HG02588 (cell line): ENCODE data around the gene MYO1D.

ENCODE experiments used
- ATAC-seq: cut with Tn5 transposase; IDR thresholded peaks from one replicate; pipeline ENCODE4 v1.9.1; 2021; ENCODE audit warnings: mild to moderate bottlenecking, moderate library complexity; ENCODE audit not compliant: unreplicated experiment

The MYO1D gene

DNA sequence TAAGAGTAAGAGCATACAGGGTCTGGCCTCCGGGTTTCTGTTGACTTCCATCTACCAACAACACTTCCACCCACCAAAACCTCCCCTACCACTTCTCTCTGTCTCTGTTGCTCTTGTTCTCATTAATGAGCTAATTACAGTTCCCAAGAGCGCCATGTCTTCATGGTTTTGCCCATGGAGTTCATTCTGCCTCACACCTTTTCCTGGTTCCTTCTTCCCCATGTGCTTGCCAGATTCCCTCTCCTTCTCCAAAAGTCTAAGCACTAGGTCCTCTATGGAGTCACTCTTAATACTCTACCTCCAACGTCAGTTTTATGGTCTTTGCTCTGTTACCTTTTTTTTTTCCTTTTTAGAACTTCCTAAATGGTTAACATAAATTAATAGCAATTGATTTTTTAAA, 92.8 kb downstream of the MYO1D start:
- no peak for ATAC-seq

DNA sequence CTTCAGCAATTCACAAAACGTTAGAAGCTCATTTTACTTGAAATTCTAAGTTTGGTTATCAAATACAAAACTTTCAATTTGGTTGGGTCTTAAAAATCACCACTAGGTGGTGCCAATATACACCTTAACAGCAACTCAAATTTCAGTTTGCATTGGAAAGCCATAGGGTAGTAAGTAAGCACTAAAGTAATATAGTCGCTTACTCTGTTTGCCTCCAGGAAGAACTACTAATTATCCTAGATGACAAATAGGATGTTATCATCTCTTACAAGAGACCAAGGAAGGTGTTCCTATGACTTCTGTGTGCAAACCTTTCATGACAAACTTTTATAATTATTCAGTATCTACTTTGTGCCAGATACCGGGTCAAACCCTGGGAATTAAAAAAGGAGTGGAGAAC, 93.3 kb downstream of the MYO1D start:
- ATAC-seq, result no peak

GRCh38 chr17:32780721-32781120, 96.2 kb downstream of the MYO1D start:
- no peak for ATAC-seq

- ATAC-seq, result no peak
These were observed 99.0 kb downstream of the MYO1D start for GRCh38 chr17:32777922-32778321.

- ATAC-seq, result no peak
These were observed 99.5 kb downstream of the MYO1D start for GRCh38 chr17:32777436-32777835.

- ATAC-seq, result no peak
These were observed 102.2 kb downstream of the MYO1D start for GRCh38 chr17:32774695-32775084.

GRCh38 chr17:32773856-32774694, 102.8 kb downstream of the MYO1D start:
- ATAC-seq, result no peak

DNA sequence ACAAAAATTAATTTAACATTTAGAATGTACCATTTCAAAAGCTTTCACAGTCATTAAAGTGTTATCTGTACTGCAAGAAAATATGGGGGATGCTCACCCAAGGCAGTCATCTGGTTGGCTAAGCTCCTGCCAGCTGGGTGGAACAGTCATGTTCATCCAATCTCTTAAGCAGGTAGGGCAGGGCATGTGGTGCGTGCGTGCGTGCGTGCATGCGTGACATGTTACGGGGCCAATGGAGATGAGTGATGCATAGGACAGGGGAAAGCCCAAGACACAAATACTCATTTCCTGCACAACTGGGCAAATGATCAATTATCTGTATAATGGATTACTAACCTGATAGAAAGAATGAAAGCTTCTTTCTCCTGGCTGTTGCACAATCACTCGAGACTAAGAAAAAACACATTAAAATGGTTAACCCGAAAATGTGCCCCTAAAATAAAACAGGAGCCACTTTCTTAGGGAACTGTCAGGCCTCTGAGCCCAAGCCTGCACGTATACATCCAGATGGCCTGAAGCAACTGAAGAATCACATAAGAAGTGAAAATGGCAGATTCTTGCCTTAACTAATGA, 104.4 kb downstream of the MYO1D start:
- ATAC-seq, result no peak

DNA sequence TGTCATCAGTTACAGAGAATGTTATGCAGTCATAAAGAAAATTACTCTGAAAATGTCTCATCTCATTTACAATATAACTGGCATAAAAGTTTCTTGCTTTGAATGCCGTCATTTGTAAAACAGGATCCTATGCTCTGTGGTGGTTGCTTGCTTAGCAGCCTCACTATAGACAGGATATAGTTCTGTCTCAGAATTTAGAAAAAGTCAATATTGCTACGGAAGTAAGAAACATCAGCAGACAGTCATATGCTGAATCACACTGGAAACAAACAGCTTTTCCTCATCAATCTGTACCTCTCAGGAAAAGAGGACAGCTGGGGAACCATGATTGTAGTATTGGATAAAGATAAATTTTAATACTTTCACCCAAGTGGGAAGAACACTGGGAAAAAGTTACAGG, 105.5 kb downstream of the MYO1D start:
- no peak for ATAC-seq

DNA sequence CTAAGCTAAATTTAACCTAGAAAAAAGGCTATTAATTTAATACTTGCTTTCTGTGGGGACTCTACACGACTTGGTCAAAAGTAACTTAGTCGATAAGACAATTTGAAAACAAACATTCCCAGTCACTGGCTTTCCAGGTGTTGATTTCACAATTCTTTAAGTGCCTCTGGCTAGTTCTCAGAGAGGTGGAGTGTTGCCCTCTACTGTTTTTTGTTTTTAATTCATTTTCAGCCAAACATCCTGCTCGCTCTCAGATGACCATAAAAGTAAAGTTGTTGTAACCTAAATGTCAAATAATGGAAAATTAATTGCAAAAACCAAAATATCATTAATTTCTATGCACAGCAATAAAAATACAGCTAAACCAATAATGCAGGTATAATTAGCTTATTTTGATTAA, 107.1 kb downstream of the MYO1D start:
- no peak for ATAC-seq

- no peak for ATAC-seq
These were observed 113.0 kb downstream of the MYO1D start for GRCh38 chr17:32763855-32764439.

GRCh38 chr17:32759476-32759875, 117.4 kb downstream of the MYO1D start:
- ATAC-seq, result no peak

GRCh38 chr17:32757963-32758362, 119.0 kb downstream of the MYO1D start:
- ATAC-seq, result no peak

- no peak for ATAC-seq
These were observed 120.2 kb downstream of the MYO1D start for GRCh38 chr17:32756696-32757095.

DNA sequence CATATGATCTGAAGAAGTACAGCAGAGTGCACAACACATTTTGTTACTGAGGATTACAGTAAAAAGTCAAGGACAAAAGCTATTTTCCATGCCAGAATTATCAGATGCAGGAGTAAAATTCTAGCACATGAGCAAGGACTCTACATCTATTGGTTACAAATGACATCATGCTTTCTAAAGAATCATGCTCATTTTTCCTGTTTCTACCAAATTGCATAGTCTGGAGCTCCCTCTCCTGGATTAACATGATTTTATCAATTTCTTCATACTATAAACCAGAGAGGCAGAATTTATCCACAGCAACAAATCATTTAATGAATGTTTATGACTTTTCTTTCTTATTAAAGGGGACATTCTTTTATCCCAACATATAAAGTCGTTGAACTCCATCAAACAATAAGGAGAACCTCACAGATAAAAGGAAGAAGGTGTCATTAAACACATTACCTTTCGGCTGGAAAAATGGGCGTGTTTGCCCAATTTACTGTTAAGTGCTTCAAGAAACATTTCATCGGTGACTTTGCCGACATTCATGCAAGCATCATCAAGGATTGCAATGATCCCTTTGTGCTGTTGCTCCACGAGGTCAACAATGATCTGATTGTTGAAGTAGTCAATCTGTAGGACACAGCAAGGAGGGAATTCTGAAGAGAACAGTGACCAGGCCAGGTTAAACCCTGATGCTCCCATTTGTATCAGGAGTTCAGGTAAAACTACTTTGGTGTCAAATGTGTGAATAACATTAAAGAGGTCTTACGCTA, 121.7 kb downstream of the MYO1D start:
- no peak for ATAC-seq

GRCh38 chr17:32752934-32753333, 124.0 kb downstream of the MYO1D start:
- no peak for ATAC-seq

GRCh38 chr17:32747856-32748255, 129.1 kb downstream of the MYO1D start:
- no peak for ATAC-seq

DNA sequence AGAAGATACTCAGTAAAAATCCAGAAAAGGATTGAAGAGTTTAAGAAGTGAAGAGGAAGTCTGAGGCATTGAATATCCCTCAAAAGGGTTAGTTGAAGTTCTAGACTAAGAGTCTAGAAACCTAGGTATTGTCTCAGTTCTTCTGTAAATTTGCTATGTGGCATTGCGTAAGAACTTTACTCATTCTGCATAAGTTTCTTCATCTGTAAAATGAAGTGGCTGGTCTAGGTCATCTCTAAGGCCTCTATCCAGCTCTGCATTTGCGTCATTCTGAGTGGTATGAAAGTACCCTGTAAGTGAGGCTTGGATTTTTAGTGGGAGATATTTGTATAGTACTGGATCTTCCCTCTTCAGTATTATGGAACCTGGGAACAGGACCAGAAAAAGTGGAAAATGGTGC, 130.2 kb downstream of the MYO1D start:
- no peak for ATAC-seq

- no peak for ATAC-seq
These were observed 130.6 kb downstream of the MYO1D start for GRCh38 chr17:32746280-32746679.

DNA sequence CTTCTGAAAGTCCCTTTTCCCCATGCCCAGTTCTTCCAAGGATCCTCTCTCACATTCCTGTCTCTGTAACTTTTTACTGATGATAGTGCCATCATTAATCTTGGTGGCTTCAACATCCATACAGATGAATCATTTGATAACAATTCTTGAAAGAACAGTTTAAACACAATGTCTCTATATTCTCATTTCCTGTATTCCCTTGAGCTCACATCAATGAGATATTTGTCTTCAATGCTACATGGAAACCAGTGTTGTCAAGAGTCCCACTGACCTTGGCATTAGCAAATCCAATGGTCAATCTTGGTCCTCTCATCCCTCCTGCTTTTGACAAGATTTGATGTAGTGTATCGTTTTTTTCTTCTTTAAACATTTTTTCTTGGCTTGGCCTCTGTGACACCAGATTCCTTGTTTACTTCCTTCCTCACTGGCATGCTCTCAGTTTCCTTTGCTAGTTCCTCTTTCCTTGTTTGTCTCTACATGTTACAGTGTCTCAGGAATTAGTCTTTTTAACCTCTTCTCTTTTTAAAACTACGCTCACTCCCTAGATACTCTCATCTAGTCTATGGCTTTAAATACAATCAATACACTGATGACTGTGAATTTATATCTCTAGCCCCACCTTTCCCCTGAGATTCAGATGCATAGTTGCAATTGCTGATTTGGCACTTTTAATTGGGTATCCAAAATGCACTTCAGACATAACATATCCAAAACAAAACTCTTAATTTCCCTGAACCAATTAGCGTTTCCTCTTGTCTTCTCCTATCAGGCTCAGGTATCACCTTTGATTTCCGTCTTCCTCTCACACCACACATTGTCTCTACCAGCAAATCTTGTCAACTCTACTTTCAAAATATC, 134.0 kb downstream of the MYO1D start:
- ATAC-seq, result no peak

- no peak for ATAC-seq
These were observed 135.5 kb downstream of the MYO1D start for GRCh38 chr17:32741381-32741780.
